ENCODE measurements around the gene CPNE6.

CPNE6 gene

DNA sequence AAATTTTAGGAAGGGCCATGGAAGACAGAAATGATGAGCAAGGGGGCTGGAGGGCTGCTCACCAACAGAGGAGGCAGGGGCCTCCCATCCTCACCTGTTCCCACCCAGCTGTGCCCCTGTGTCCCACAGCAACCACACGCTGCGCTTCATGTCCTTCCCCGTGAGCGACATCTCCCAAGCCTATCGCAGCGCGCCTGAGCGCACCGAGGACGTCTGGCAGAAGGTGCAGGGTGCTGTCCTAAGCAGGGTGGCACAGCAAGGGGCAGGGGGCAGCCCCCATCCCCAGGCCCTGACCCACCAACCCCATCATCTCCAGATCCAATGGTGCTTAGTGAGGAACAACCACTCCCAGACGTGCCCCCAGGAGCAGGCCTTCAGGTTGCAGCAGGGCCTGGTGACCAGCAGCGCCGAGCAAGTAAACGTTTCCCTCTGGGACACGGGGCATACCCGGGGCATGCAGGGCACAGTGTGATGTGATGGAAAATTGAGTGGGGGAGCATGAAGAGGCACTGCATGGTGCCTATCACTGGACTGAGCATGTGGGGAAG lies 11.4 kb upstream of the CPNE6 start:
- H3K27ac ChIP-seq (replicated peaks; ENCODE audit: low read length), result no peak overlapping the region
- H4K91ac ChIP-seq (ENCODE audit: low read depth, low read length, poor library complexity), result no peak overlapping the region
- no peak overlapping the region for H2BK120ac ChIP-seq (ENCODE audit: low read depth, low read length)
- H2AFZ ChIP-seq (ENCODE audit: low read length), result no peak overlapping the region
- H3K79me1 ChIP-seq (ENCODE audit: low read depth, low read length), result no peaks in the 10 kb centered on the region
- no peak overlapping the region for H3K23ac ChIP-seq (ENCODE audit: low read depth, low read length, poor library complexity)
- H2BK15ac ChIP-seq (ENCODE audit: low read length), result peak overlapping the region; percentile 11
- no peak for DNase-seq (ENCODE audit: low spot score)
- H4K8ac ChIP-seq (ENCODE audit: low read depth, low read length), result no peak overlapping the region
- peaks cover 7 to 8% of the 10 kb centered on the region in 2 donors for H3K4me1 ChIP-seq (ENCODE audit: control insufficient read depth in 2 of 2, insufficient read depth in 1 of 2, low read depth in 1 of 2, low read length in 2 of 2)
- H3K4ac ChIP-seq (ENCODE audit: low read length), result no peak overlapping the region
- H3K18ac ChIP-seq (ENCODE audit: low read length), result no peak overlapping the region
- H3K27me3 ChIP-seq (ENCODE audit: control insufficient read depth in 3 of 3, insufficient read depth in 3 of 3, low read depth in 1 of 3, low read length in 3 of 3), result no peaks in the 10 kb centered on the region
- no peaks in the 10 kb centered on the region for H3K9me3 ChIP-seq (replicated peaks in 1 of 2; ENCODE audit: control insufficient read depth in 2 of 2, insufficient read depth in 1 of 2, low read depth in 1 of 2, low read length in 2 of 2)
- H3K36me3 ChIP-seq (replicated peaks in 1 of 2; ENCODE audit: control insufficient read depth in 2 of 2, insufficient read depth in 2 of 2, low read length in 2 of 2), result no peaks in the 10 kb centered on the region
- no peak overlapping the region for H2BK5ac ChIP-seq (ENCODE audit: low read length)
- WGBS, 2 donors (ENCODE audit: extremely low coverage in 2 of 2, insufficient read length in 2 of 2, insufficient replicate concordance in 1 of 2), result no CpG with 5 or more reads among the region's 16 CpGs
- H3K14ac ChIP-seq (ENCODE audit: low read length), result no peak overlapping the region
- H3K4me3 ChIP-seq (ENCODE audit: low read length in 2 of 2), result peak overlapping the region in 1 of 2 donors; percentile 36
- peak overlapping the region; percentile 10 for H2AK5ac ChIP-seq (ENCODE audit: low read depth, low read length)
- H3K4me2 ChIP-seq (ENCODE audit: insufficient read depth, low read length, poor library complexity, severe bottlenecking), result no peak overlapping the region
- no peak overlapping the region for H3K9ac ChIP-seq (ENCODE audit: low read depth, low read length, poor library complexity)
- H2BK12ac ChIP-seq (ENCODE audit: low read length), result no peak overlapping the region

DNA sequence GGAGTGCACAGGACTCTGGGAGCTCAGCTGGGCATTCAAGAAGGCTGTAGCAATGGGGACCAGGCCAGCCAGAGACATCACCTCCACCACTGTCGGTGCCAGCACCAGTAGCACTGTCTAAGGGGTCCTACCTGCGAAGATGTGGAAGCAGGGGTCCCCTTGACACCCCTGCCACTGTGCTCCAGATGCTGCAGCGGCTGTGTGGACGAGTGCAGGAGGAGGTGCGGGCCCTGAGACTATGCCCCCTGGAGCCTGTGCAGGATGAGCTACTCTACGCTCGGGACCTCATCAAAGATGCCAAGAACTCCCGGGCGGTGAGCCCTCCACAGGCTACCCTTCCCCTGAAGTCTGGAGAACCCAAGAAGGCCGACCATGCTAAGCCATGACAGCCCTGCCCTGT lies 10.9 kb upstream of the CPNE6 start:
- no peak overlapping the region for H2BK15ac ChIP-seq (ENCODE audit: low read length)
- no peak overlapping the region for H2AFZ ChIP-seq (ENCODE audit: low read length)
- no CpG with 5 or more reads among the region's 10 CpGs for WGBS, 2 donors (ENCODE audit: extremely low coverage in 2 of 2, insufficient read length in 2 of 2, insufficient replicate concordance in 1 of 2)
- H3K9me3 ChIP-seq (replicated peaks in 1 of 2; ENCODE audit: control insufficient read depth in 2 of 2, insufficient read depth in 1 of 2, low read depth in 1 of 2, low read length in 2 of 2), result no peaks in the 10 kb centered on the region
- no peak overlapping the region for H2BK5ac ChIP-seq (ENCODE audit: low read length)
- H3K18ac ChIP-seq (ENCODE audit: low read length), result no peak overlapping the region
- peak overlapping the region; percentile 26 for H3K9ac ChIP-seq (ENCODE audit: low read depth, low read length, poor library complexity)
- H3K14ac ChIP-seq (ENCODE audit: low read length), result no peak overlapping the region
- no peak overlapping the region for H3K4ac ChIP-seq (ENCODE audit: low read length)
- no peak overlapping the region for H4K91ac ChIP-seq (ENCODE audit: low read depth, low read length, poor library complexity)
- no peak overlapping the region for H3K4me3 ChIP-seq (ENCODE audit: low read length in 2 of 2)
- H3K27ac ChIP-seq (replicated peaks; ENCODE audit: low read length), result no peak overlapping the region
- no peak overlapping the region for H2AK5ac ChIP-seq (ENCODE audit: low read depth, low read length)
- H3K23ac ChIP-seq (ENCODE audit: low read depth, low read length, poor library complexity), result no peak overlapping the region
- H3K79me1 ChIP-seq (ENCODE audit: low read depth, low read length), result no peaks in the 10 kb centered on the region
- no peak overlapping the region for H3K4me2 ChIP-seq (ENCODE audit: insufficient read depth, low read length, poor library complexity, severe bottlenecking)
- no peak for DNase-seq (ENCODE audit: low spot score)
- no peaks in the 10 kb centered on the region for H3K27me3 ChIP-seq (ENCODE audit: control insufficient read depth in 3 of 3, insufficient read depth in 3 of 3, low read depth in 1 of 3, low read length in 3 of 3)
- H3K4me1 ChIP-seq (ENCODE audit: control insufficient read depth in 2 of 2, insufficient read depth in 1 of 2, low read depth in 1 of 2, low read length in 2 of 2), result peaks cover 7 to 8% of the 10 kb centered on the region in 2 donors
- H3K36me3 ChIP-seq (replicated peaks in 1 of 2; ENCODE audit: control insufficient read depth in 2 of 2, insufficient read depth in 2 of 2, low read length in 2 of 2), result no peaks in the 10 kb centered on the region
- H2BK120ac ChIP-seq (ENCODE audit: low read depth, low read length), result no peak overlapping the region
- no peak overlapping the region for H2BK12ac ChIP-seq (ENCODE audit: low read length)
- no peak overlapping the region for H4K8ac ChIP-seq (ENCODE audit: low read depth, low read length)

DNA sequence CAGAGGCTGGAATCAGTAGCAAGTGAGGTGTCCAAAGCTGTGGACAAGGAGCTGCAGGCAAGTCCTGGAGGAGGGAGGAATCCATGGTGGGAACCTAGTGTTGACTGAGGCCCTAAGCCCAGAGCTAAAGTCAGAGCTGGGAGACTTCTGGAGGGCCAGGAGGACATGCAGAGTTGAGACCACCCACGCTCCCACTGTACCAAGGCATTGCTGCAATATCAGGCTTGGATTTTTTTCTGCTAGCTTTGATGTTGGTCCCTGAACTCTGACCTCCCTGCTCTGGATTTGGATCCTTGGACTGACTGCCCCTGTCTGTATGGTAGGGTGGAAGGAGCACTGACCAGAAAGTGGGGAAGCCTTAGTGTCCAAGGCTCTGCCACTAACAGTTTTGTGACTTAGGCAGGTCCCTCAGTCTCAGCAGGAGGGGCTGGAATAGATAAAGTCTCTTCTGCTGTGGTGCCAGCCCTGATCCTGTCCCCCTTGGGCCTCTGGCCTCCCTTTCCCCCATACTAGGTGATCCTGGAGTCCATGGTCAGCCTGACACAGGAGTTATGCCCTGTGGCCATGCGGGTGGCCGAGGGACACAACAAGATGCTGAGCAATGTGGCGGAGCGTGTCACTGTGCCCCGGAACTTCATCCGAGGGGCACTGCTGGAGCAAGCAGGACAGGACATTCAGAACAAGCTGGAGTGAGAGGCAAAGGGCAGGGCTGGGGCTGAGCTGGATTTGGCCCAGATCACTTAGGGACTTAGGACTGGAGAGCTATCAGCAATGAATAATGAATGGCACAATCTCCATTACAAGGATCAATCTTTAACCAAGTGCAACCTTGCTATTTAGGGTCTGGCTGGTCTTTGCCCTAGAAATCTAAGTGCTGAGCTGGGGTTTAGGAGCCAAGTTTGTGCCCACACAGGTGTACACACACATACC lies 10.1 kb upstream of the CPNE6 start:
- Histone ChIP-seq H3K4me1 (ENCODE audit: control insufficient read depth in 2 of 2, insufficient read depth in 1 of 2, low read depth in 1 of 2, low read length in 2 of 2) (peaks cover 7 to 8% of the 10 kb centered on the region in 2 donors), H3K27ac (replicated peaks; ENCODE audit: low read length) (no peak overlapping the region), H4K8ac (ENCODE audit: low read depth, low read length) (no peak overlapping the region), H4K91ac (ENCODE audit: low read depth, low read length, poor library complexity) (no peak overlapping the region), H2AFZ (ENCODE audit: low read length) (no peak overlapping the region), H3K23ac (ENCODE audit: low read depth, low read length, poor library complexity) (no peak overlapping the region), H3K79me1 (ENCODE audit: low read depth, low read length) (no peaks in the 10 kb centered on the region), H3K36me3 (replicated peaks in 1 of 2; ENCODE audit: control insufficient read depth in 2 of 2, insufficient read depth in 2 of 2, low read length in 2 of 2) (no peaks in the 10 kb centered on the region), H2BK15ac (ENCODE audit: low read length) (no peak overlapping the region), H3K4me2 (ENCODE audit: insufficient read depth, low read length, poor library complexity, severe bottlenecking) (no peak overlapping the region), H3K27me3 (ENCODE audit: control insufficient read depth in 3 of 3, insufficient read depth in 3 of 3, low read depth in 1 of 3, low read length in 3 of 3) (no peaks in the 10 kb centered on the region), H3K14ac (ENCODE audit: low read length) (no peak overlapping the region), H3K4me3 (ENCODE audit: low read length in 2 of 2) (no peak overlapping the region), H2BK12ac (ENCODE audit: low read length) (no peak overlapping the region), H3K9ac (ENCODE audit: low read depth, low read length, poor library complexity) (no peak overlapping the region), H3K4ac (ENCODE audit: low read length) (no peak overlapping the region), H2BK5ac (ENCODE audit: low read length) (no peak overlapping the region), H3K9me3 (replicated peaks in 1 of 2; ENCODE audit: control insufficient read depth in 2 of 2, insufficient read depth in 1 of 2, low read depth in 1 of 2, low read length in 2 of 2) (no peaks in the 10 kb centered on the region), H3K18ac (ENCODE audit: low read length) (no peak overlapping the region), H2AK5ac (ENCODE audit: low read depth, low read length) (no peak overlapping the region), H2BK120ac (ENCODE audit: low read depth, low read length) (no peak overlapping the region)
- DNase-seq (ENCODE audit: low spot score), result no peak
- no CpG with 5 or more reads among the region's 7 CpGs for WGBS, 2 donors (ENCODE audit: extremely low coverage in 2 of 2, insufficient read length in 2 of 2, insufficient replicate concordance in 1 of 2)

DNA sequence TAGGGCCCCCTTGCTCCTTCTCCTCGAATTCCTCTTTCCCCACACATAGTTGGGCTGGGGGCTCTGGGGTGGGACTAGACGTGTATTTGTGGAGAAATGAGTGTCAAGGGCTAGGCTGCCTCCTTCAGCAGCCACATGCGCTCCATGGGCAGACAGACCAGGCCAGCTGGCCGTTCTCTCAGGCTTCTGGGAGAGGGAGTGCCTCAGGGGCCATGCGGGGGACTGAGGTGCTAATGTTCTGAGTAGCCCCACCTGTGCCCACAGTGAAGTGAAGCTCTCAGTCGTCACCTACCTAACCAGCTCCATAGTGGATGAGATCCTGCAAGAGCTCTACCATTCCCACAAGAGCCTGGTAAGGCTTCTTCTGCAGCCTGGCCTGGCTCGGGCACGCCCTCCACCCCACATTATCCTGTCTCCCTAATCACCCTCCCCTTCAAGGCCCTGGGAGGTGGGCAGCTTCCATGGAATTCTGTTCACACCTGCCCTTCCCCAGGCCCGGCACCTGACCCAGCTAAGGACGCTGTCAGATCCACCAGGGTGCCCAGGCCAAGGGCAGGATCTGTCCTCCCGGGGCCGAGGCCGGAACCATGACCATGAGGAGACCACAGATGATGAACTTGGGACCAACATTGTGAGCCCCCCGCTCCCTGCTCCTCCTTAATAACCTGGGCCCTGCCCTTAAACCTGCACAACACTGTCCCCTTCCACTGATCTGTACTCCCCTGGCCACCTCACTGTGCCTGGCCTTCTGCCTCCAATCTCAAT lies 9.0 kb upstream of the CPNE6 start:
- Histone ChIP-seq H3K4ac (ENCODE audit: low read length) (no peak overlapping the region), H2BK15ac (ENCODE audit: low read length) (no peak overlapping the region), H3K36me3 (replicated peaks in 1 of 2; ENCODE audit: control insufficient read depth in 2 of 2, insufficient read depth in 2 of 2, low read length in 2 of 2) (no peaks in the 10 kb centered on the region), H2AK5ac (ENCODE audit: low read depth, low read length) (peak overlapping the region; percentile 32), H3K23ac (ENCODE audit: low read depth, low read length, poor library complexity) (no peak overlapping the region), H3K79me1 (ENCODE audit: low read depth, low read length) (no peaks in the 10 kb centered on the region), H2BK120ac (ENCODE audit: low read depth, low read length) (no peak overlapping the region), H4K8ac (ENCODE audit: low read depth, low read length) (no peak overlapping the region), H3K9me3 (replicated peaks in 1 of 2; ENCODE audit: control insufficient read depth in 2 of 2, insufficient read depth in 1 of 2, low read depth in 1 of 2, low read length in 2 of 2) (no peaks in the 10 kb centered on the region), H3K4me3 (ENCODE audit: low read length in 2 of 2) (no peak overlapping the region), H3K27ac (replicated peaks; ENCODE audit: low read length) (no peak overlapping the region), H3K18ac (ENCODE audit: low read length) (no peak overlapping the region), H3K4me1 (ENCODE audit: control insufficient read depth in 2 of 2, insufficient read depth in 1 of 2, low read depth in 1 of 2, low read length in 2 of 2) (peaks cover 7 to 8% of the 10 kb centered on the region in 2 donors), H2AFZ (ENCODE audit: low read length) (no peak overlapping the region), H3K27me3 (ENCODE audit: control insufficient read depth in 3 of 3, insufficient read depth in 3 of 3, low read depth in 1 of 3, low read length in 3 of 3) (no peaks in the 10 kb centered on the region), H3K14ac (ENCODE audit: low read length) (no peak overlapping the region), H3K9ac (ENCODE audit: low read depth, low read length, poor library complexity) (peak overlapping the region; percentile 9), H2BK12ac (ENCODE audit: low read length) (no peak overlapping the region), H2BK5ac (ENCODE audit: low read length) (peak overlapping the region; percentile 68), H3K4me2 (ENCODE audit: insufficient read depth, low read length, poor library complexity, severe bottlenecking) (no peak overlapping the region), H4K91ac (ENCODE audit: low read depth, low read length, poor library complexity) (no peak overlapping the region)
- no CpG with 5 or more reads among the region's 14 CpGs for WGBS, 2 donors (ENCODE audit: extremely low coverage in 2 of 2, insufficient read length in 2 of 2, insufficient replicate concordance in 1 of 2)
- DNase-seq (ENCODE audit: low spot score), result no peak
